HEK293T (cell line): ENCODE measurements around the gene MYEOV.

Experiments
- ARNT ChIP-seq: fragments of 450-650 bp; IDR thresholded peaks from 2 replicates; pipeline ENCODE4 v1.6.1; 2017; ENCODE audit warnings: mild to moderate bottlenecking
- BHLHE40 ChIP-seq: fragments of 450-650 bp; IDR thresholded peaks from 2 replicates; pipeline ENCODE4 v1.6.1; 2016; ENCODE audit warnings: mild to moderate bottlenecking, moderate library complexity, borderline replicate concordance
- ELF4 ChIP-seq: fragments of 450-650 bp; IDR thresholded peaks from 2 replicates; pipeline ENCODE4 v1.6.1; 2017; ENCODE audit warnings: antibody characterized with exemption
- FOXA1 ChIP-seq: fragments of 450-650 bp; IDR thresholded peaks from 2 replicates; pipeline ENCODE4 v1.6.1; 2016; ENCODE audit warnings: mild to moderate bottlenecking
- FOXK2 ChIP-seq: fragments of 450-650 bp; IDR thresholded peaks from 2 replicates; pipeline ENCODE4 v1.6.1; 2016; ENCODE audit warnings: mild to moderate bottlenecking
- FOXM1 ChIP-seq: fragments of 450-650 bp; IDR thresholded peaks from 2 replicates; pipeline ENCODE4 v1.6.1; 2017; ENCODE audit warnings: mild to moderate bottlenecking, borderline replicate concordance
- HDGF ChIP-seq: fragments of 450-650 bp; IDR thresholded peaks from 2 replicates; pipeline ENCODE4 v1.6.1; 2017; ENCODE audit warnings: antibody characterized with exemption, borderline replicate concordance
- L3MBTL2 ChIP-seq: fragments of 450-650 bp; conservative IDR thresholded peaks from 2 replicates; pipeline ENCODE4 v1.6.1; 2016; ENCODE audit warnings: mild to moderate bottlenecking
- LEF1 ChIP-seq: fragments of 450-650 bp; IDR thresholded peaks from 2 replicates; pipeline ENCODE4 v1.6.1; 2017; ENCODE audit warnings: mild to moderate bottlenecking, borderline replicate concordance
- NFRKB ChIP-seq: fragments of 450-650 bp; IDR thresholded peaks from 2 replicates; pipeline ENCODE4 v1.6.1; 2016; ENCODE audit warnings: mild to moderate bottlenecking, moderate library complexity
- PKNOX1 ChIP-seq: fragments of 450-650 bp; IDR thresholded peaks from 2 replicates; pipeline ENCODE4 v1.6.1; 2016
- SP1 ChIP-seq: fragments of 450-650 bp; IDR thresholded peaks from 2 replicates; pipeline ENCODE4 v1.6.1; 2017
- TARDBP ChIP-seq: fragments of 450-650 bp; IDR thresholded peaks from 2 replicates; pipeline ENCODE4 v1.6.1; 2016
- ZNF384 ChIP-seq: fragments of 450-650 bp; IDR thresholded peaks from 2 replicates; pipeline ENCODE4 v1.6.1; 2016

GRCh38 chr11:69288883-69289242 lies 5.1 kb upstream of the MYEOV start:
- no peak for TF ChIP-seq PKNOX1
- no peak for TF ChIP-seq FOXK2
- no peak for TF ChIP-seq FOXM1
- no peak for TF ChIP-seq ARNT
- no peak for TF ChIP-seq ZNF384
- no peak for TF ChIP-seq ELF4
- no peak for TF ChIP-seq HDGF
- no peak for TF ChIP-seq SP1
- TF ChIP-seq NFRKB, result no peak
- no peak for TF ChIP-seq LEF1
- TF ChIP-seq BHLHE40, result no peak
- no peak for TF ChIP-seq TARDBP
- no peak for TF ChIP-seq FOXA1
- TF ChIP-seq L3MBTL2, result no peak
